Hepatocyte (in vitro differentiated cells): ENCODE data around the gene RUNDC3A.

Experiments used
- EZH2 ChIP-seq: fragments of 200-600 bp; sonication (generic); IDR thresholded peaks from 2 replicates; pipeline ENCODE4 v1.6.1; 2016; ENCODE audit warnings: antibody characterized with exemption, mild to moderate bottlenecking, borderline replicate concordance
- EZH2phosphoT487 ChIP-seq: fragments of 200-600 bp; sonication (generic); IDR thresholded peaks from one replicate; pipeline ENCODE4 v1.6.1; 2018; ENCODE audit warnings: antibody characterized with exemption, mild to moderate bottlenecking, low read depth, moderate library complexity; ENCODE audit not compliant: unreplicated experiment, severe bottlenecking
- TF ChIP-seq, protein P1 (sequence below): fragments of 200-600 bp; sonication (generic); IDR thresholded peaks from 2 replicates; pipeline ENCODE4 v1.5.1; 2016; ENCODE audit warnings: antibody characterized with exemption, mild to moderate bottlenecking; ENCODE audit not compliant: poor library complexity

DNA sequence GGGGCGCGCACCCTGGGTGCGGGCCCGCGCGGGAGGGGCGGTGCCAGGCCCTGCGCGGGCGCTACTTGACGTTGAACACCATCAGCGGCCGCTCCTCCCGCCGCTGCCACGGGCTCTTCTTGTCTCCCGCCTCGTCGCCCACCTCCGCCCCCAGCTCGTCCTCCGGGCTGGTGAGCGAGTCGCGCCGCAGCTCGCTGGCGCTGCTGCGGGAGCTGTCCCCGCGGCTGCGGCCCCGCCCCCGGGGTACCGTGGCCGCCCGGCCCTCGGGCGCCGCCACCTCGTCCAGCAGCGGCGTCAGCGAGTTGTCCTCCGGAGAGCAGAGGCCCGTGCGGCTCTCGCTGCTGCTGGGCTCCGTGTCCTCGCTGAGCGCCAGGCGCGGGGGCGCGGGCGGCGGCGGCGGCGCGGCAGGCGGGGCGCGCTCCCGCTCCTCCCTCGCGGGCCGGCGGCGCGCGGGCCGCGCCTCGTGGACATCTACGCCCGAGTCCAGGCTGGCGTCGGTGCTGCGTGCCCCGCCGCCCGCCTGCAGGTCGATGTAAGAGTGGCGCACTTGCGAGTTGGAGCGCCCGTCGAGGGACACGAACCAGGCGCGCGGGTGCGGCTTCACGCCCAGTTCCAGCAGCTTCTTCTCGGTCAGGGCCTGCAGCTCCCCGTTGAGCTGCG is 45.4 kb downstream of the RUNDC3A start:
- TF ChIP-seq, protein P1, sequence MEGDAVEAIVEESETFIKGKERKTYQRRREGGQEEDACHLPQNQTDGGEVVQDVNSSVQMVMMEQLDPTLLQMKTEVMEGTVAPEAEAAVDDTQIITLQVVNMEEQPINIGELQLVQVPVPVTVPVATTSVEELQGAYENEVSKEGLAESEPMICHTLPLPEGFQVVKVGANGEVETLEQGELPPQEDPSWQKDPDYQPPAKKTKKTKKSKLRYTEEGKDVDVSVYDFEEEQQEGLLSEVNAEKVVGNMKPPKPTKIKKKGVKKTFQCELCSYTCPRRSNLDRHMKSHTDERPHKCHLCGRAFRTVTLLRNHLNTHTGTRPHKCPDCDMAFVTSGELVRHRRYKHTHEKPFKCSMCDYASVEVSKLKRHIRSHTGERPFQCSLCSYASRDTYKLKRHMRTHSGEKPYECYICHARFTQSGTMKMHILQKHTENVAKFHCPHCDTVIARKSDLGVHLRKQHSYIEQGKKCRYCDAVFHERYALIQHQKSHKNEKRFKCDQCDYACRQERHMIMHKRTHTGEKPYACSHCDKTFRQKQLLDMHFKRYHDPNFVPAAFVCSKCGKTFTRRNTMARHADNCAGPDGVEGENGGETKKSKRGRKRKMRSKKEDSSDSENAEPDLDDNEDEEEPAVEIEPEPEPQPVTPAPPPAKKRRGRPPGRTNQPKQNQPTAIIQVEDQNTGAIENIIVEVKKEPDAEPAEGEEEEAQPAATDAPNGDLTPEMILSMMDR: no peak
- TF ChIP-seq EZH2: no peak
- no peak for TF ChIP-seq EZH2phosphoT487
